PFSK-1 (cell line): ENCODE results near the gene CEP350.

Experiments used
- FOXP2 ChIP-seq: optimal IDR thresholded peaks from 2 replicates; pipeline ENCODE3; 2011; ENCODE audit warnings: borderline replicate concordance, control low read depth, inconsistent platforms; ENCODE audit not compliant: insufficient read depth; ENCODE audit errors: extremely low read length, extremely low read depth
- POLR2AphosphoS5 ChIP-seq: IDR thresholded peaks from 2 replicates; pipeline ENCODE4 v1.6.1; 2012; ENCODE audit warnings: low read depth, mild to moderate bottlenecking, control low read depth, low read length, moderate library complexity
- SIN3A ChIP-seq: IDR thresholded peaks from 2 replicates; pipeline ENCODE4 v1.6.1; 2012; ENCODE audit warnings: mild to moderate bottlenecking, low read length, moderate library complexity, borderline replicate concordance; ENCODE audit not compliant: insufficient read depth
- TAF1 ChIP-seq: IDR thresholded peaks from 2 replicates; pipeline ENCODE4 v1.6.1; 2012; ENCODE audit warnings: low read length, control low read depth, borderline replicate concordance; ENCODE audit not compliant: insufficient read depth
- TF ChIP-seq, protein P1 (sequence below), 2 experiments: IDR thresholded peaks; 2 replicates each; pipeline versions ENCODE4 v1.6.1 to v1.8.0; 2011 to 2012; ENCODE audit warnings: low read depth in 2 of 2, low read length in 2 of 2, control low read depth in 1 of 2, inconsistent platforms in 1 of 2, mild to moderate bottlenecking in 1 of 2, moderate library complexity in 1 of 2; ENCODE audit not compliant: insufficient read depth in 1 of 2

Gene CEP350

DNA sequence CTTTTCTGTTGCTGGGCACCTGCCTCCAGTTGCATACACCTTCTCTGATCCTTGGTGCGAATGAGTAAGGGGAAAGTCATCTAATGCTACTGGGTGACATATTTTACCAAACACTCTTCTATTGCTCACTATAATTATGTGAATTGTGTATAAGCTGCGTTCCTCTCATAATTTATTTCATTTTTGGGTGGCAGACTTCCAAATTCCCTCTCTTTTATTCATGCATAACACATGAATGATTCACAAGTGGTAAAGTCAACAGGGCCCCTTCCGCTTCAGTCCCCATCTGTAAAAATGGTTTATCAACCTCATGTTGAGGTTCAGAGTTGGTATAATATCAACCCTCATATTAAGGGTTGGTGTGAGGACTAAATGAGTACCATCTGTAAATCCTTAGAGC lies 196.9 kb downstream of the CEP350 start:
- TF ChIP-seq, protein P1, sequence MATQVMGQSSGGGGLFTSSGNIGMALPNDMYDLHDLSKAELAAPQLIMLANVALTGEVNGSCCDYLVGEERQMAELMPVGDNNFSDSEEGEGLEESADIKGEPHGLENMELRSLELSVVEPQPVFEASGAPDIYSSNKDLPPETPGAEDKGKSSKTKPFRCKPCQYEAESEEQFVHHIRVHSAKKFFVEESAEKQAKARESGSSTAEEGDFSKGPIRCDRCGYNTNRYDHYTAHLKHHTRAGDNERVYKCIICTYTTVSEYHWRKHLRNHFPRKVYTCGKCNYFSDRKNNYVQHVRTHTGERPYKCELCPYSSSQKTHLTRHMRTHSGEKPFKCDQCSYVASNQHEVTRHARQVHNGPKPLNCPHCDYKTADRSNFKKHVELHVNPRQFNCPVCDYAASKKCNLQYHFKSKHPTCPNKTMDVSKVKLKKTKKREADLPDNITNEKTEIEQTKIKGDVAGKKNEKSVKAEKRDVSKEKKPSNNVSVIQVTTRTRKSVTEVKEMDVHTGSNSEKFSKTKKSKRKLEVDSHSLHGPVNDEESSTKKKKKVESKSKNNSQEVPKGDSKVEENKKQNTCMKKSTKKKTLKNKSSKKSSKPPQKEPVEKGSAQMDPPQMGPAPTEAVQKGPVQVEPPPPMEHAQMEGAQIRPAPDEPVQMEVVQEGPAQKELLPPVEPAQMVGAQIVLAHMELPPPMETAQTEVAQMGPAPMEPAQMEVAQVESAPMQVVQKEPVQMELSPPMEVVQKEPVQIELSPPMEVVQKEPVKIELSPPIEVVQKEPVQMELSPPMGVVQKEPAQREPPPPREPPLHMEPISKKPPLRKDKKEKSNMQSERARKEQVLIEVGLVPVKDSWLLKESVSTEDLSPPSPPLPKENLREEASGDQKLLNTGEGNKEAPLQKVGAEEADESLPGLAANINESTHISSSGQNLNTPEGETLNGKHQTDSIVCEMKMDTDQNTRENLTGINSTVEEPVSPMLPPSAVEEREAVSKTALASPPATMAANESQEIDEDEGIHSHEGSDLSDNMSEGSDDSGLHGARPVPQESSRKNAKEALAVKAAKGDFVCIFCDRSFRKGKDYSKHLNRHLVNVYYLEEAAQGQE (IDR thresholded peaks at IDR 0.05; ENCODE audit: insufficient read depth in 1 of 2, low read depth in 2 of 2, low read length in 2 of 2), result no peak
- TF ChIP-seq POLR2AphosphoS5 (no peak), SIN3A (no peak), TAF1 (no peak), FOXP2 (no peak)

DNA sequence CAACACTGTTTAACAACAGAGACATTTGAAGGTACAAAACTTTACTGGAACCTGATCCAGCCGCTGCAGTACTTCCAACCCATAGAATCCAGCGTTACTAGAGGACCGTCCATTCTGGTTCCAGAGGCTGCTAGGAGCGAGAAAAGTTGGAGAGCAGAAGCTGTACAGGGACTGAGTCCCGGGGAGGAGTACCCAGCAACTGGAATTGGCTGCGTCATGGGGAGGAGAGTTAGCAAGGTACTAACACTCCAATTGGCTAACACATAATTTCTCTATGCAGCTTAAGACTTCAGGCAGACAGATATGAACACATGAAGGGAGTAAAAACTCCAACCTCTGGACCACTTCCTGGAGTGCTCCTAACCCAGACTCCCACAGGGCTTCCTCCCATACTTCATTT lies 198.0 kb downstream of the CEP350 start:
- TF ChIP-seq TAF1 (no peak), FOXP2 (no peak)

DNA sequence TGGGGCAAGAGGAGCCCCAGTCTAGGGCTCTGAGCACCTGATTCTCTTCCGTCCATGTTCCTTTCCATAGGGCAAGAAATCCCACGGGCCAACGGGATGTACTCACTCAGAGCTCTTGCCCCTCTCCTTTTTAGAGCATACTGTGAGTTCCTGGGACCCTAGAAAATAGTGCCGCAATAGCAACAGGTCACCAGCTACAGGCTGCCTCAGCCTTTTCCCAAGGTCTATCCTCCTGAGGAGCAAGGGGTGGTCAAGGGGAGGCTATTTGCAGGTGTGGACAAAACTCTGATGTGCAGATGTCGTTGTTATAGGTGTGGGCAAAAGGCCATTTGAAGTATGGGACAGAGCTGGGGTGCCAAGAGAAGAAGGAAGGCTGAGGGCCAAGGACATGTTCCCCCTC lies 198.4 kb downstream of the CEP350 start:
- TF ChIP-seq POLR2AphosphoS5, result no peak
- no peak for TF ChIP-seq TAF1
- no peak for TF ChIP-seq SIN3A
- TF ChIP-seq, protein P1 (IDR thresholded peaks at IDR 0.05; ENCODE audit: insufficient read depth in 1 of 2, low read depth in 2 of 2, low read length in 2 of 2), result no peak
- TF ChIP-seq FOXP2, result no peak

DNA sequence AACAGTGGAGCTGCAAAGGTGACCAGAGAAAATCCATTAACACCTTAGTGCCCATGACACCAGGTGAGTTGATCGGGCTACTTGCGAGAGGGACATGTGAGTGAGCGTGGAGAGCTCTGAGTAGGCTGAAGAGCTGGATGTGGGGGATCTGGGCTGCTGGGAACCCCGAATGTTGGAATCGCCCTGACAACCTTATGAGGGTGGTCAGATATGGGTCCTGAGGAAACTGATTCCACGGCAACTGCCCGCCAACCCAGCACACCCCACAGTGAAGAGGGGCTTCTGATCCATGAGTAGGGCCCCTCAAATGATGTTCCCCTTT lies 199.4 kb downstream of the CEP350 start:
- no peak for TF ChIP-seq FOXP2
- TF ChIP-seq POLR2AphosphoS5, result no peak
- TF ChIP-seq SIN3A, result no peak
- TF ChIP-seq TAF1, result no peak
- TF ChIP-seq, protein P1 (IDR thresholded peaks at IDR 0.05; ENCODE audit: insufficient read depth in 1 of 2, low read depth in 2 of 2, low read length in 2 of 2), result no peak

DNA sequence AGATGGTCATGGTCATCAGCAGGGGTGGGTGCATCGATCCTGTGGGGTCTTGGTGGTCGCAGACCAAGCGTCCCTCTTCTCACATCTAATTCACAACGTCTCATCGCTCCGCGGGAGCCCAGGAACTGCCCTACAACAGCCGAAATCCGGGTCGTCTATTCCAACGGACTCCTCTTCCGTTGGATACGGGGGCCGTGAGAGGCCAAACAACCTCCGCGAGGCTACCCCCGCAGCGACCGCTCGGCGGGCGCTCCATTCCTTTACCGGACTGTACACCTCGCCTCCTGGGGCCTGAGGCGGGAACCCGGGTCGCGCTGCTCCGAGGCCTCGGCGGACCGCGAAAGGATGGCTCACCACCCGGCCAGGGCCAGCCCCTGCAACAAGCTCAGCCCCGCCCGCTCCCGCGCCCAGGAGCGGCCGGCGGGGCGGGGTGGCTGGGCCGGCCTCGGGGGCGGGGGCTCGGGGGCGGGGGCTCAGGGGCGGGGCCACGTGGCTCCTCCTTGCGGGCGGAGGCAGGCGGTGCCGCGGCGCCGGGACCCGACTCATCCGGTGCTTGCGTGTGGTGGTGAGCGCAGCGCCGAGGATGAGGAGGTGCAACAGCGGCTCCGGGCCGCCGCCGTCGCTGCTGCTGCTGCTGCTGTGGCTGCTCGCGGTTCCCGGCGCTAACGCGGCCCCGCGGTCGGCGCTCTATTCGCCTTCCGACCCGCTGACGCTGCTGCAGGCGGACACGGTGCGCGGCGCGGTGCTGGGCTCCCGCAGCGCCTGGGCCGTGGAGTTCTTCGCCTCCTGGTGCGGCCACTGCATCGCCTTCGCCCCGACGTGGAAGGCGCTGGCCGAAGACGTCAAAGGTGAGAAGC lies 199.9 kb downstream of the CEP350 start, which contains the start of gene QSOX1:
TSS of gene QSOX1 (plus strand) at position 545 of the 857 bp plus-strand sequence. CDS start at position 584, 39 bp downstream.
- TF ChIP-seq SIN3A (no peak), FOXP2 (peak; percentile 77), POLR2AphosphoS5 (peak; percentile 69), TAF1 (peak; percentile 54; the same call in 1 of the 2 replicates)
- TF ChIP-seq, protein P1 (IDR thresholded peaks at IDR 0.05; ENCODE audit: insufficient read depth in 1 of 2, low read depth in 2 of 2, low read length in 2 of 2), result 0 out of 4 replicates have a peak, but pooled peaks have one; percentile 8 to 10
